ENCODE results near the gene FIGN.

Gene FIGN

GRCh38 chr2:163617517-163617916, 118.3 kb downstream of the FIGN start:
- H3K4me3 Mint-ChIP-seq, result no peak overlapping the region
- no peak overlapping the region for H3K27ac Mint-ChIP-seq
- no peaks in the 10 kb centered on the region for H3K9me3 Mint-ChIP-seq
- H3K36me3 Mint-ChIP-seq (ENCODE audit: low read depth), result no peaks in the 10 kb centered on the region
- no peaks in the 10 kb centered on the region for H3K4me1 Mint-ChIP-seq (ENCODE audit: low read depth)
- DNase-seq (ENCODE audit: low spot score), result no peak
- no peaks in the 10 kb centered on the region for H3K27me3 Mint-ChIP-seq (ENCODE audit: low read depth)

GRCh38 chr2:163613266-163613731, 122.5 kb downstream of the FIGN start:
- Mint-ChIP-seq H3K4me1 (ENCODE audit: low read depth) (no peaks in the 10 kb centered on the region), H3K4me3 (no peak overlapping the region), H3K9me3 (no peaks in the 10 kb centered on the region), H3K27ac (no peak overlapping the region), H3K36me3 (ENCODE audit: low read depth) (no peaks in the 10 kb centered on the region), H3K27me3 (ENCODE audit: low read depth) (no peaks in the 10 kb centered on the region)
- DNase-seq (ENCODE audit: low spot score), result no peak

- H3K4me1 Mint-ChIP-seq (ENCODE audit: low read depth), result no peaks in the 10 kb centered on the region
- no peaks in the 10 kb centered on the region for H3K27me3 Mint-ChIP-seq (ENCODE audit: low read depth)
- H3K4me3 Mint-ChIP-seq, result no peak overlapping the region
- no peaks in the 10 kb centered on the region for H3K9me3 Mint-ChIP-seq
- no peak for DNase-seq (ENCODE audit: low spot score)
- no peaks in the 10 kb centered on the region for H3K36me3 Mint-ChIP-seq (ENCODE audit: low read depth)
- no peak overlapping the region for H3K27ac Mint-ChIP-seq
Observed at GRCh38 chr2:163612332-163612731, 123.5 kb downstream of the FIGN start.

GRCh38 chr2:163611557-163611906, 124.3 kb downstream of the FIGN start:
- Mint-ChIP-seq H3K36me3 (ENCODE audit: low read depth) (no peaks in the 10 kb centered on the region), H3K4me1 (ENCODE audit: low read depth) (no peaks in the 10 kb centered on the region), H3K9me3 (no peaks in the 10 kb centered on the region), H3K4me3 (no peak overlapping the region), H3K27me3 (ENCODE audit: low read depth) (no peaks in the 10 kb centered on the region), H3K27ac (no peak overlapping the region)
- no peak for DNase-seq (ENCODE audit: low spot score)

- H3K9me3 Mint-ChIP-seq, result no peaks in the 10 kb centered on the region
- no peak overlapping the region for H3K4me3 Mint-ChIP-seq
- H3K36me3 Mint-ChIP-seq (ENCODE audit: low read depth), result no peaks in the 10 kb centered on the region
Observed at GRCh38 chr2:163610817-163611556, 124.8 kb downstream of the FIGN start.

DNA sequence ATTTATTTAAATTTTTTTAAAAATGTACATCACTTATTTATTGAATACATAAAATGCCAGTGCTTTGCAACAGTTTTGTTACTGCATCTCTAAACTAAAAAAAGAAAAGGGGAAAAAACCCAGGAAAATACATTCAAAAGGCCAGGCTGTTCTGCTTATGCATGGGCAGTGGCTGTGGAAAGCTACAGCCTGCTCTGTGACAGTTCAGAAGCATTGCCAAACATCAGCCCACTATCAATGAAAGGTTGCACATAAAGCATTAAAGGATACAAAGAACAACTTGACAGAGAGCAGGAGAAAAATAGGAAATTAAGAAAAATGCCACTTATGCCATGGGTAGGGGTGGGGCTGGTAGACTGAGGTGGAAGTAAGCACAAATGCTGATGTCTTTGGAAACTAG, 128.2 kb downstream of the FIGN start:
- Mint-ChIP-seq H3K4me3 (no peak overlapping the region), H3K4me1 (ENCODE audit: low read depth) (no peaks in the 10 kb centered on the region), H3K27ac (no peak overlapping the region), H3K9me3 (no peaks in the 10 kb centered on the region), H3K27me3 (ENCODE audit: low read depth) (no peaks in the 10 kb centered on the region), H3K36me3 (ENCODE audit: low read depth) (no peaks in the 10 kb centered on the region)
- no peak for DNase-seq (ENCODE audit: low spot score)

More at GRCh38 chr2:163610817-163611556, 124.8 kb downstream of the FIGN start:
- Mint-ChIP-seq H3K4me1 (ENCODE audit: low read depth) (no peaks in the 10 kb centered on the region), H3K27ac (no peak overlapping the region), H3K27me3 (ENCODE audit: low read depth) (no peaks in the 10 kb centered on the region)
- DNase-seq (ENCODE audit: low spot score), result no peak

- H3K4me1 Mint-ChIP-seq (ENCODE audit: low read depth), result no peaks in the 10 kb centered on the region
- H3K27ac Mint-ChIP-seq, result no peak overlapping the region
- H3K9me3 Mint-ChIP-seq, result no peaks in the 10 kb centered on the region
- DNase-seq (ENCODE audit: low spot score), result no peak
- H3K27me3 Mint-ChIP-seq (ENCODE audit: low read depth), result no peaks in the 10 kb centered on the region
- no peaks in the 10 kb centered on the region for H3K36me3 Mint-ChIP-seq (ENCODE audit: low read depth)
- H3K4me3 Mint-ChIP-seq, result no peak overlapping the region
Observed at GRCh38 chr2:163606878-163607277, 128.9 kb downstream of the FIGN start.

DNA sequence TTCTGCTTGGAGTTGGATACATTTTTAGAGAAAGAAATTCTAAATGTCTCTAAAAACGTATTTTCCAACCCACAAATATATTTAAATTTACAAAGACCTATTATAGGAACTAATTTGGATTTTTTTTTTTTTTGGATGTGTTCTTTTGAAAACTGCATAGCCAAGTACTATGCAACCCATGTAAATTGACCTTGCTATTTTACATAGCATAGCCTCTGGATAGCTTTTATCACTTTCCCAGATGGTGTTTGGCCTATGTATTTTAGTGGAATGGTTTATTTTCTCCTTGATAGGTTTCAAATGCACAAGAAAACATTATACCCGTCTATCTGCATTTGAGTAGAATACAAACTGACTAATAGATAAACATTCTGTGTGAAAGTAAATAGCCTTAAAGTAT, 130.0 kb downstream of the FIGN start:
- DNase-seq (ENCODE audit: low spot score), result no peak
- Mint-ChIP-seq H3K36me3 (ENCODE audit: low read depth) (no peaks in the 10 kb centered on the region), H3K9me3 (no peaks in the 10 kb centered on the region), H3K27ac (no peak overlapping the region), H3K27me3 (ENCODE audit: low read depth) (no peaks in the 10 kb centered on the region), H3K4me3 (no peak overlapping the region), H3K4me1 (ENCODE audit: low read depth) (no peaks in the 10 kb centered on the region)

GRCh38 chr2:163604941-163605555, 130.8 kb downstream of the FIGN start:
- H3K27ac Mint-ChIP-seq, result no peak overlapping the region
- H3K36me3 Mint-ChIP-seq (ENCODE audit: low read depth), result no peaks in the 10 kb centered on the region
- H3K9me3 Mint-ChIP-seq, result no peaks in the 10 kb centered on the region
- no peak for DNase-seq (ENCODE audit: low spot score)
- H3K27me3 Mint-ChIP-seq (ENCODE audit: low read depth), result no peaks in the 10 kb centered on the region
- H3K4me3 Mint-ChIP-seq, result no peak overlapping the region
- no peaks in the 10 kb centered on the region for H3K4me1 Mint-ChIP-seq (ENCODE audit: low read depth)

- H3K27me3 Mint-ChIP-seq (ENCODE audit: low read depth), result no peaks in the 10 kb centered on the region
- no peaks in the 10 kb centered on the region for H3K4me1 Mint-ChIP-seq (ENCODE audit: low read depth)
- no peaks in the 10 kb centered on the region for H3K36me3 Mint-ChIP-seq (ENCODE audit: low read depth)
- DNase-seq (ENCODE audit: low spot score), result no peak
- no peak overlapping the region for H3K4me3 Mint-ChIP-seq
- H3K27ac Mint-ChIP-seq, result no peak overlapping the region
- H3K9me3 Mint-ChIP-seq, result no peaks in the 10 kb centered on the region
Observed at GRCh38 chr2:163602196-163602595, 133.6 kb downstream of the FIGN start.

DNA sequence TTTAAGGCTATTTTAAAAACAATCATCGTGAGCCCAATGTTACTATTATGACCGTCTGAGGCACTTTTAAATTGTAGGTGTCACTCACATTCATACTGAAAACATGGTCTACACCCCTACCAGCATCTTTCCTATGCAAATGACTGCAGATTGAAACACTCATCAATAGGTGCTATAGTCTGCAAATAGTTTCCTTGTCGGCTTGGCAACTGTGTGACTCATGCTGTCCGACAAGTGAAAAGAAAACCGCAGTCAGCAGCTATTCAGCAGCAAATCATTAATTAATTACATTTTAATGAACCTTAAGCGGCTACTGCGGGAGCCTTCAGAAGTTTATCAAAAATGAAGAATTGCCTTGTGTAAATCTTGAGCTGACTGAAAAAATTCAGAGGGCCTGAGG, 134.4 kb downstream of the FIGN start:
- Mint-ChIP-seq H3K27me3 (ENCODE audit: low read depth) (no peaks in the 10 kb centered on the region), H3K4me3 (no peak overlapping the region), H3K36me3 (ENCODE audit: low read depth) (no peaks in the 10 kb centered on the region), H3K4me1 (ENCODE audit: low read depth) (no peaks in the 10 kb centered on the region), H3K27ac (no peak overlapping the region), H3K9me3 (no peaks in the 10 kb centered on the region)
- DNase-seq (ENCODE audit: low spot score), result no peak

DNA sequence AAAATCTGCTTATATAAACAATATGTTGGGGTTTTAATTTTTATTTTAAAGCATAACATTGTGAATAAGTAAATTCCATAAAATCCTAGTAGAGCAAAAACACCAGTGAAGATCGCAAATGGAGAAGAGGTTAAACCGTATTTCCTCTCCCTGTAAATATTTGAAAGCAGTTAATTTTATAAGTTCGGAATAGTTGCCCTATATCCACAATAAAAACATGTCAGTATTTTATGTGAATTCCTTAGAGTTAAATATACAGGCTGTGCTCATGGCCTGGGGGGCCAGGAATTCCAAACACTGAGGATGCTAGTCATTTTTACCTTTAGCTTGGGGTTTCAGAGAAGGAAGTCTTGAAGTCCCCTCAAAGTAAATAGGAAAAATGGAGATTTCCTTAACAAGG, 135.0 kb downstream of the FIGN start:
- H3K36me3 Mint-ChIP-seq (ENCODE audit: low read depth), result no peaks in the 10 kb centered on the region
- no peak overlapping the region for H3K4me3 Mint-ChIP-seq
- H3K4me1 Mint-ChIP-seq (ENCODE audit: low read depth), result no peaks in the 10 kb centered on the region
- H3K27me3 Mint-ChIP-seq (ENCODE audit: low read depth), result no peaks in the 10 kb centered on the region
- no peak overlapping the region for H3K27ac Mint-ChIP-seq
- no peak for DNase-seq (ENCODE audit: low spot score)
- H3K9me3 Mint-ChIP-seq, result no peaks in the 10 kb centered on the region

DNA sequence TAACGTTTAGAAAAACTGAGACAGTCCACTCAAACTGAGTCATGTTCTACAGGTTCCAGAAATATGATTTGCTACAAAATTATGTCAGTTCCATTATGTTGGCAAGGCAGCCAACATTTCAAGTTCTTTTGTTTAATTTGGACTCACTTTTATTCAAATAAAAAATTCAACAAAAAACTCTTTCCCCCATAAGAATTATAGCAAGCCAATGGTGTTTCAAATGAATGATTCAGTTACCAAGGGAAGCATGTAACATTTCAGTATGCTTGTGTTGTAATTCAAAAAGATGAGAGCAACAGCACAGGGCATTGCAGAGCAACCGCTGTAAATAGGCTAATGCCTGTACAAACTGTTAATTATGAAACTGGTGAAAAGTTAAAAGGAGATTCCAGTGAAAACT, 140.8 kb downstream of the FIGN start:
- no peaks in the 10 kb centered on the region for H3K4me1 Mint-ChIP-seq (ENCODE audit: low read depth)
- H3K9me3 Mint-ChIP-seq, result no peaks in the 10 kb centered on the region
- H3K27me3 Mint-ChIP-seq (ENCODE audit: low read depth), result no peaks in the 10 kb centered on the region
- H3K36me3 Mint-ChIP-seq (ENCODE audit: low read depth), result no peaks in the 10 kb centered on the region
- no peak overlapping the region for H3K4me3 Mint-ChIP-seq
- H3K27ac Mint-ChIP-seq, result no peak overlapping the region
- DNase-seq (ENCODE audit: low spot score), result no peak

GRCh38 chr2:163594497-163594896, 141.3 kb downstream of the FIGN start:
- H3K27ac Mint-ChIP-seq, result no peak overlapping the region
- no peak overlapping the region for H3K4me3 Mint-ChIP-seq
- H3K27me3 Mint-ChIP-seq (ENCODE audit: low read depth), result no peaks in the 10 kb centered on the region
- H3K36me3 Mint-ChIP-seq (ENCODE audit: low read depth), result no peaks in the 10 kb centered on the region
- H3K9me3 Mint-ChIP-seq, result no peaks in the 10 kb centered on the region
- no peaks in the 10 kb centered on the region for H3K4me1 Mint-ChIP-seq (ENCODE audit: low read depth)
- no peak for DNase-seq (ENCODE audit: low spot score)

GRCh38 chr2:163593982-163594381, 141.8 kb downstream of the FIGN start:
- DNase-seq (ENCODE audit: low spot score), result no peak
- Mint-ChIP-seq H3K4me3 (no peak overlapping the region), H3K4me1 (ENCODE audit: low read depth) (no peaks in the 10 kb centered on the region), H3K9me3 (no peaks in the 10 kb centered on the region), H3K27me3 (ENCODE audit: low read depth) (no peaks in the 10 kb centered on the region), H3K36me3 (ENCODE audit: low read depth) (no peaks in the 10 kb centered on the region), H3K27ac (no peak overlapping the region)
